Measurements from ENCODE around the gene RIMS3.

Gene RIMS3

DNA sequence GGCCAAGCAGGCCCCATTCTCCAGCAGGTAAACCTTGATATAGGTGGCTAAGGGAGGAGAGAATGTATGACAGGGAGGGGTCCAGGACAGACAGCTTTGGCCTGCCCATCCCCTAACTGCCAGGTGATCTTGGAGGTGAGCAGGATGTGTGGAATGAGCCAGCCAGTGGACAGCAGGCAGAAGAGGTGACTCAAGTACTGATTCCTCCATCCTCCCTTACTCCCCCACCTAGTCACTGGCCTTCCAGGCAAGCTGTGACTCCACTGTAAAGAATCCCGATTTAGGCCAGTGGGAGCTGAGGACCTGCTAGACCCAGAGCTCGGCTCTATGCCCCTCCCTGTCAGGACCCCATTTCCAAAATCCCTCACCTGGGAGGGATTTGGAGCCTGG lies 36.6 kb downstream of the RIMS3 start:
- DNase-seq = no peak

DNA sequence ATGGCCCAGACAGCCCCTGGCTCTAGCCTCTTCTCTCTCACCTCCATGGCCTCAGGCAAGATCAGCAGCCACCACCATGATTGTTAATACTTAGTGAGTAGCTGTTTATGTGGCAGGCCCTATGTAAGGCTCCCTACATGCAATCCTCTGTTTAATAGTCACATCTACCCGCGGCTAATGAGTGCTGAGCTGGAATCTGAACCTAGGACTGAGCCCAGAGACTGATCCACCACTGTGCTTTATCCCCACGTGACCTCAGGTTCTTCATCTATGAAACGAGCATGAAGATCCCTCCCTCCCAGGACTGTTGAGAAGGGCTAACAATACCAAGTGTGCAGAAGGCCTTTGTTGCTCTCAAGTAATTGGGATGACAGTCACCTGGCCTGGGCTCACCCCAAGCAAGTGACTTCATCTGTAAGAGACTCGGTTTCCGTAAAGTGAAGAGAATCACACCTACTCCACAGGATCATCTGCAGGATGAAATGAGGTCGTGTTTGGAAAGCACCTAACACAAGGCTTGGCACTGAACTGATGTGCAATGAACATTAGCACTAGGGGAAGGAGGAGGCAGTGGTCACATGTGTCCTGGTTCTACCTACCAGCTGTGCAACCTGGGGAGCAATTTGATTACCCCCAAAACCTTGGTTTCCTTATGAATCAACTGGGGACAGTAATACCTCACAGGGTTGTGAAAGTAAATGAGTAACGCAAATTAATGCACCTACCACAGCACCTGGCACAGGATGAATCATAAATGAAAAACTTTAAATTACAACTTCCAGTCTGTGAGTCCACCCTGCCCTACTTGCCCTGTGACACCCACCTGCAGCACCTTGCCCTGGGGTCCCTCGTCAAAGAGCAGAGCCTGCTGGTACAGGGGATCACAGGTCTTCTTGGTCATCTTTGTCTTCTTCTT lies 37.2 kb downstream of the RIMS3 start:
- no peak for DNase-seq

- DNase-seq = no peak
Measured at GRCh38 chr1:40626383-40626770, 39.1 kb downstream of the RIMS3 start.

GRCh38 chr1:40625476-40626382 lies 39.8 kb downstream of the RIMS3 start:
- DNase-seq = no peak

- DNase-seq = no peak
Measured at GRCh38 chr1:40625076-40625475, 40.4 kb downstream of the RIMS3 start.

- no peak for DNase-seq
Measured at GRCh38 chr1:40622936-40623629, 42.4 kb downstream of the RIMS3 start.

DNA sequence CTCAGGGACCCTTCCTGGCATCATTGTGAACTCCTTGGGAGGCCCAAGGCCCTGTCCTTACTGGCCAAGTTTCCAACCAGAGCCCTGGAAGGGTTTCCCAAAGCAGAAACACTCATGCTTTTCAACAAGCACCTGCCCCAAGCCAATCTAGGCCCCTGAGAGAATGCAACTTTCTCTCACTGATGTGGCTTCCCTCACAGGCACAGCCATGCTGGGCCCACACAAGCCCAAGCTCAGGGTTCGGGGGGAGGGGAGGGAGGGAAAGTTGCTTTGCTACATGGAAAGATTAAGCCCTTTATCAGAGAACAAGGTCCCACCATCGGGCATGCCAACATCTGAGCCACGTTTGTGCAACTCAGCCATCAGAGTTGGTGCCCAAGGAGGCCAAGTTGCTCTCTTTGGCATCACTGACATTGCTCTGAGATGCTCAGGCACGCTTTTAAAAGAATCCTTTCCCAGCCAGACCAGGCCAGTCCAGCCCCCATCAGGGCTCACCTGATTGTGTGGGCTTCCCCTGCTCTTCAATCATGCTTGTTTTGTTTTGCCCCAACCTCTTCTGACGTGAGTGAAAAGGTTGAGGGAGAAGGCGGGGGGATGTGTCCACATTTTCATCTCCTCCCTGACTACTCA lies 43.5 kb downstream of the RIMS3 start:
- no peak for DNase-seq

DNA sequence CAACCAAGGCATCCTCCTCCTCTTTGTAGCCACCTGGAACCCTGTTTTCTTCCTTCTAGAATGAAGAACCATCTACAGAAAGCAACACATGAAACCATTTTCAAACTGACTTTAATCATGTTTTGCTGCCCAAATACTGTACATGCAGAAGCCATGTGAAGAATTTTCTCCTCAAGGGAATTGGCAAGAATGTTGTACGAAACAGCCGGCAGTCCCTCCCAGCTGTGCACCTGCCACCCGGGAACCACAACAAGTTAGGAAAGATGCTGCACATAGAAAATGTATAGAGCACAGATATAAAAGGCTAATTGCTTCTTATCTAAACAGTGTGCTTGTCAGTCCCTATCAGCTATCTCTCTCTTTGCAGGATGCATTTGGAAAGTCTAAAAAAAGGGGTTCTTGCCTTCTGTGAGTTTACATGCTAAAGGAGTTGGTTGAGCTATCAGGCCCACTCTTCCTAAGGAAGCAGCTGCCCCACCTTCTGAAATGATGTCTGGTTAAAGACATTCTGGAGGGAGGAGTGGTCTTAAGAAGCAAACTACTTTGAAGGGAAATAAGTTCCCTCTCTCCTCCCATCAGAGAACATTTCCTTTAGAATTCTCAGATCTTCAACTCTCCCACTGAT lies 44.8 kb downstream of the RIMS3 start:
- no peak for DNase-seq

GRCh38 chr1:40620150-40620549 lies 45.3 kb downstream of the RIMS3 start:
- DNase-seq = no peak

- DNase-seq = no peak
Measured at GRCh38 chr1:40618108-40618507, 47.4 kb downstream of the RIMS3 start.

GRCh38 chr1:40612345-40612831 lies 53.1 kb downstream of the RIMS3 start:
- no peak for DNase-seq

GRCh38 chr1:40610156-40610555 lies 55.3 kb downstream of the RIMS3 start:
- no peak for DNase-seq

DNA sequence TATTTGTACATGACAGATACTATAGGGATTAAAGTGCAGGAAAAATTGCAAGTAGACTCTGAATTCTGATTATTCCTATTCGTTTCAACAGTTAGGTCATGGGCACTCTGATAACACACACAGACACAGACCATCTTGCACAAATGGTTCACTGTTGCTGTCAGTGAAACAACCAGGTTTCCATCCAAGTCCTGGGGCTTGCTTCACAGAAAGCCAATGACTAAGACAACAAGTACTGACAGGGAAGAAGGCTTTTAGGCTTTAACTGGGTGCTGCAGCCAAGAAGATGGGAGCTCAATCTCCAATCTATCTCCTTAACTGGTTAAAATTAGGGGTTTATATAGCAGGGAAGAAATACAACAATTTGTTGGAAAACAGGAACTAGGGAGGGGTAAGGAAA lies 57.6 kb downstream of the RIMS3 start:
- no peak for DNase-seq

GRCh38 chr1:40606978-40607377 lies 58.5 kb downstream of the RIMS3 start:
- DNase-seq = no peak

GRCh38 chr1:40606194-40606593 lies 59.3 kb downstream of the RIMS3 start:
- DNase-seq = no peak

GRCh38 chr1:40599926-40600325 lies 65.6 kb downstream of the RIMS3 start:
- DNase-seq = no peak

- no peak for DNase-seq
Measured at GRCh38 chr1:40595623-40596022, 69.9 kb downstream of the RIMS3 start.

DNA sequence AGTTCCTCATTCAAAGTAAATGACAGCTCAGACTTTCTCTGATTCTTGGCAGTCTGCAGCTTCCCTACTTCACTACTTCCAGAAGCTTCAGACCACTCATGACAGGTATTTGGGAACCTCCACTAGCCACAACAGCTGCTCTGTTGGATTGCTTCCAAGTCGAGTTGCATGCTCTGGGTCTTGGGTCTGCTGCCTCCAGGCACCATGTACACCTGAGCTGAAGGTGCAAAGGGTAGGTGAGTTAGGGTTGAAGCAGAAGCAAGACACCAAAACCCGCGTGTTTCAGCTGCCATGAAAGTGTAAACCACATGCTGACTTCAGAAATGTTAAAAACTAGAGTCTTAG lies 71.3 kb downstream of the RIMS3 start:
- no peak for DNase-seq

GRCh38 chr1:40593449-40594186 lies 71.9 kb downstream of the RIMS3 start:
- DNase-seq = no peak

DNA sequence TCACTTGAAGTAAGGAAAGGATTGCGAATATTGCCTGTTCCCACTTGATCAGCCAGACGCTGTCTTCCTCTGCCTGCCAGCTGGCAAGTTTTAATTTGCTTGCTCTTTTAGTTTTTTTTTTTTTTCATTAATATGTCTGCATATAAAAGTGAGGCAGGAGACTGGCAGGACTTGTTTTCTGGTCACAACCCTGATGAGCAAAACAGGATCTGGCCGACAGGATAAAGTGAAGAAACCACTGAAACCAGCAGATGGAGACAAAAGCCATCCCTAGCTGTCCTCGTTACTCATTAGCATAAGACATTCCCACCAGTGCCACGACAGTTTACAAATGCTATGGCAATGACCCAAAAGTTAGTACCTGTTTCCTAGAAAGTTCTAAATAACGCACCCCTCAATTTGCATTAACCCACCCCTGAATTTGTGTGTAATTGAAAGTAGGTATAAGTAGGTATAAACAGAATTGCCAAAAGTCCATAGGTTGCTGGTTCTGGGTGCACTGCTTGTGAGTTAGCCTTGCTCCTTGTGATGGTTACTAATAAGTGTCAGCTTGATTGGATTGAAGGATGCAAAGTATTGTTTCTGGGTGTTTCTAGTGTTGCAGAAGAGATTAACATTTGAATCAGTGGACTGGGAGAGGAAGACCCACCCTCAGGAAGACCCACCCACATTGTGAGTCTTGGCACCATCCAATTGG lies 73.2 kb downstream of the RIMS3 start:
- no peak for DNase-seq

- no peak for DNase-seq
Measured at GRCh38 chr1:40588586-40588985, 76.9 kb downstream of the RIMS3 start.
